Erythroblast (primary cell): ENCODE measurements around the gene OLIG2.

Source experiments
- DNase-seq, 2 experiments: peaks; one replicate each; lab custom pipeline; 2025; lab: John Stamatoyannopoulos, UW
- GATA1 ChIP-seq: IDR thresholded peaks from 2 replicates; pipeline ENCODE4 v1.6.1; 2011; ENCODE audit warnings: low read depth, mild to moderate bottlenecking, control low read depth, low read length, moderate library complexity
- POLR2A ChIP-seq: IDR thresholded peaks from 2 replicates; pipeline ENCODE4 v1.6.1; 2011; ENCODE audit warnings: mild to moderate bottlenecking, low read length

OLIG2 gene

DNA sequence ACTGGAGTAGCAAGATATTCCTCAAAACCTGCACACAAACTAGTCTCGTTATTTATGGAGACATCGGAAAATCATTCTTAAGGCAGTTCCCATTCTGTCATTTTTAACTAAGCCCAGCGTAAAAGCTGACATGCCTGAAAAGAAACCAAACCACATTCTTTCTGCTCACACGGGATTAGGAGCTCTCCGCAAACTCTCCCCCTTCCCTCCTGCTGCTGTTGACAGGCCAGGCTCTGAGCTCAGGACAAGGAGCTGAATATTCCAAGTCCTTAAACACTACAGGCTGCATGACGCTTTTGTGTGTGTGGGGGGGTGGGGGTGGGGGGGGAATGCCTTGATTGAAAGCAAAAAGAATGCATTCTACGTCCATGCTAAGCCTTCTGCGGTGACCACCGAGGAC is 49.4 kb downstream of the OLIG2 start:
- no peak for DNase-seq
- no peak for TF ChIP-seq GATA1
- no peak for TF ChIP-seq POLR2A

DNA sequence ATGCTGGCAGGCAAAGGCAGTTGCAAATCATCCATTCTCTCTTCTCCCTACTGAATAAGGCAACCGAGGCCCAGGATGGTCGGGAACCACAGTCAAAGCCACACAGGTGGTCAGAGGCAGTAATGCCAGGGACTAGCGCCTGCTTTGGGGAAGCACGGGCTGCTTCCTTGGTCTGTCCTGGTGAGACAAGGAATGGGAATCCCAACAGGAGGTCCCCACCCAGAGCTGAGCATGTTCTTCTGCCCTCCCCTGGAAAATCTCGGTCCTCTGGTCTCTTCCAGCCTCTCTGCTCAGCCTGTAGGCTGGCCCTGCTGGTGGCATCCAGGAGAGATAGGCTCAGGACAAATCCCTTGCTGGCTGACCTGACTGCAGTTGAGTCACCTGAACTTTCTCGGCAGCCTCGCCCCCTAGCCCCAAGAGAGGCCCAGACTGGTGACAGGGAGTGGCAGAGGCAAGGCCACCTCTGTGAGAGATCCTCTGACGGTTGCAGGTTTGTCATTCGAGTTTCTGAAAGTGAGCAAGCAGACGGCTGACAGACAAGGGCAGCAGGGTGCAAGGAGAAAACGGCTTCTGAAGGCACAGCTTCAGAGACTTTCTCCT is 50.0 kb downstream of the OLIG2 start:
- DNase-seq: no peak
- no peak for TF ChIP-seq GATA1

GRCh38 chr21:33076600-33077329 is 51.0 kb downstream of the OLIG2 start:
- TF ChIP-seq POLR2A (no peak), GATA1 (no peak)
- no peak for DNase-seq
